Neural cell (in vitro differentiated cells): ENCODE data around the gene ERBB3. TPM values are rescaled to one million over a fixed set of nuclear protein-coding genes. Genes with fewer than 3 reads are reported as not detected.

Experiments used
- H2AFZ ChIP-seq: fragments of 200-600, 300-800 bp; sonication (generic), shearing (Covaris generic); 2 replicates; pipeline ENCODE4 v1.6.0; 2014; ENCODE audit warnings: low read depth, mild to moderate bottlenecking, antibody characterized with exemption, low read length, moderate library complexity
- H3F3A ChIP-seq: fragments of 200-600 bp; shearing (Covaris generic); 2 replicates; pipeline ENCODE4 v1.6.1; 2016; ENCODE audit warnings: mild to moderate bottlenecking, moderate library complexity, mixed read lengths, antibody characterized with exemption, low read length; ENCODE audit not compliant: insufficient read depth, poor library complexity, severe bottlenecking
- H3K27ac ChIP-seq: fragments of 200-600, 300-800 bp; sonication (generic), shearing (Covaris generic); 2 replicates; pipeline ENCODE4 v1.5.1; 2014; ENCODE audit warnings: mild to moderate bottlenecking, low read length, moderate library complexity
- H3K27me3 ChIP-seq: fragments of 300-800, 200-600 bp; sonication (generic), shearing (Covaris generic); 2 replicates; pipeline ENCODE4 v1.6.0; 2014; ENCODE audit warnings: mild to moderate bottlenecking, low read depth, low read length, moderate library complexity; ENCODE audit not compliant: insufficient read depth
- H3K36me3 ChIP-seq: fragments of 300-800, 200-600 bp; sonication (generic), shearing (Covaris generic); 2 replicates; pipeline ENCODE4 v1.5.1; 2014; ENCODE audit warnings: mild to moderate bottlenecking, antibody characterized with exemption, low read length, moderate library complexity; ENCODE audit not compliant: insufficient read depth
- H3K4me2 ChIP-seq: fragments of 300-800, 200-600 bp; sonication (generic), shearing (Covaris generic); 2 replicates; pipeline ENCODE4 v1.6.0; 2014; ENCODE audit warnings: mild to moderate bottlenecking, low read length
- H3K4me3 ChIP-seq: fragments of 300-800, 200-600 bp; sonication (generic), shearing (Covaris generic); 2 replicates; pipeline ENCODE4 v1.5.1; 2014; ENCODE audit warnings: mild to moderate bottlenecking, low read length, moderate library complexity
- H3K79me2 ChIP-seq: fragments of 200-600 bp; shearing (Covaris generic); replicated peaks from 2 replicates; pipeline ENCODE4 v1.6.0; 2014; ENCODE audit warnings: mild to moderate bottlenecking, low read length, moderate library complexity; ENCODE audit not compliant: insufficient read depth
- H3K9ac ChIP-seq: fragments of 300-800, 200-600 bp; sonication (generic), shearing (Covaris generic); 2 replicates; pipeline ENCODE4 v1.6.1; 2016; ENCODE audit warnings: mild to moderate bottlenecking, low read length, mixed read lengths
- H3K9me2 ChIP-seq: fragments of 200-600 bp; shearing (Covaris generic); 2 replicates; pipeline ENCODE4 v1.6.1; 2016; ENCODE audit warnings: mild to moderate bottlenecking, low read length, mixed read lengths; ENCODE audit not compliant: insufficient read depth
- H3K9me3 ChIP-seq: fragments of 200-600, 300-800 bp; sonication (generic), shearing (Covaris generic); 2 replicates; pipeline ENCODE4 v1.6.1; 2016; ENCODE audit warnings: mild to moderate bottlenecking, mixed run types, low read length, moderate library complexity, mixed read lengths
- H4K20me1 ChIP-seq: fragments of 200-600 bp; shearing (Covaris generic); 2 replicates; pipeline ENCODE4 v1.6.1; 2016; ENCODE audit warnings: mild to moderate bottlenecking, mixed run types; ENCODE audit not compliant: insufficient read depth
- CTCF ChIP-seq: fragments of 450-650 bp; IDR thresholded peaks from 2 replicates; pipeline ENCODE4 v1.5.1; 2014; ENCODE audit warnings: antibody characterized with exemption, mild to moderate bottlenecking, moderate library complexity; ENCODE audit not compliant: poor library complexity, severe bottlenecking
- EP300 ChIP-seq: fragments of 450-650 bp; conservative IDR thresholded peaks from 2 replicates; pipeline ENCODE4 v1.6.1; 2014; ENCODE audit warnings: antibody characterized with exemption, mild to moderate bottlenecking, moderate library complexity; ENCODE audit not compliant: poor library complexity, severe bottlenecking
- EZH2 ChIP-seq: fragments of 200-600, 300-800 bp; shearing (Covaris generic), sonication (generic); IDR thresholded peaks from 2 replicates; pipeline ENCODE4 v1.6.1; 2014; ENCODE audit warnings: antibody characterized with exemption, low read length, borderline replicate concordance, mild to moderate bottlenecking; ENCODE audit not compliant: insufficient read depth, poor library complexity, severe bottlenecking
- MXI1 ChIP-seq: fragments of 450-650 bp; conservative IDR thresholded peaks from 2 replicates; pipeline ENCODE4 v1.6.1; 2014; ENCODE audit warnings: antibody characterized with exemption, mild to moderate bottlenecking; ENCODE audit not compliant: poor library complexity, severe bottlenecking
- POLR2AphosphoS5 ChIP-seq: IDR thresholded peaks from 2 replicates; pipeline ENCODE4 v1.6.1; 2012
- RAD21 ChIP-seq: fragments of 450-650 bp; conservative IDR thresholded peaks from 2 replicates; pipeline ENCODE4 v1.6.1; 2014; ENCODE audit warnings: antibody characterized with exemption, mild to moderate bottlenecking, moderate library complexity
- REST ChIP-seq: IDR thresholded peaks from 2 replicates; pipeline ENCODE4 v1.6.1; 2012; ENCODE audit warnings: borderline replicate concordance
- SMC3 ChIP-seq: fragments of 450-650 bp; conservative IDR thresholded peaks from 2 replicates; pipeline ENCODE4 v1.6.1; 2014; ENCODE audit warnings: antibody characterized with exemption, mild to moderate bottlenecking, moderate library complexity; ENCODE audit not compliant: poor library complexity
- TAF1 ChIP-seq: IDR thresholded peaks from 2 replicates; pipeline ENCODE4 v1.6.1; 2012; ENCODE audit warnings: low read depth
- polyA plus RNA-seq: library from polyadenylated mRNA; depleted of rRNA; stranded (reverse); fragments of >200 nt; gene quantifications from 2 replicates; pipeline ENCODE4 v1.2.3, GENCODE V29; 2014

The ERBB3 gene
- polyA plus RNA-seq, 1 donor from 2014 or later = 0.58 TPM

DNA sequence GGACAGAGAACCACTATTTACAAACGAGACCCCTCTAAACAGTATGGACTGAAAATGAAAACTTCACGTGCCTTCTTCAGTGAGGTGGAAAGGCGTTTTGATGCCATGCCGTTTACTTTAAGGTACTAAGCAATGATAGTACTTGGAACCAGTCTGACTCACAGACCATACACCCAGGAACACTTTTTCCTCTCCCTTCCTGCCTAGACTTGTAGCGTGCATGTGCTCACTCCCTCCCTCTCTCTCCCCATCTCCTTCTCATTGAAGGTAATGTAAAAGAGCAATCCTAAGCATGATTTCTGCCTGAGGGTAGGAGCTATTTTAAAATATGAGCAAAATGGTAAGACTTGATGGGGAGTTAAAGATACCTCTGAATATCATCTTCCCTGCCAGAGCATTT lies 30.6 kb downstream of the ERBB3 start:
- Histone ChIP-seq H3K4me2 (no peak overlapping the region), H3K9me3 (no peaks in the 10 kb centered on the region), H3K36me3 (no peaks in the 10 kb centered on the region), H2AFZ (no peak overlapping the region), H3K79me2 (peaks cover 15% of the 10 kb centered on the region), H3K27ac (no peak overlapping the region), H3K9ac (no peak overlapping the region), H3K9me2 (no peaks in the 10 kb centered on the region), H3K27me3 (no peaks in the 10 kb centered on the region), H3K4me3 (no peak overlapping the region), H3F3A (no peaks in the 10 kb centered on the region), H4K20me1 (no peaks in the 10 kb centered on the region)
- no peak for TF ChIP-seq REST
- no peak for TF ChIP-seq POLR2AphosphoS5
- TF ChIP-seq CTCF = no peak

- Histone ChIP-seq H3K9me2 (no peaks in the 10 kb centered on the region), H3K4me2 (no peak overlapping the region), H3K27ac (no peak overlapping the region), H3K9me3 (no peaks in the 10 kb centered on the region), H3K27me3 (no peaks in the 10 kb centered on the region), H4K20me1 (no peaks in the 10 kb centered on the region), H3K36me3 (no peaks in the 10 kb centered on the region), H3K9ac (no peak overlapping the region), H3K79me2 (peaks cover 16% of the 10 kb centered on the region), H2AFZ (no peak overlapping the region), H3F3A (peaks cover 6% of the 10 kb centered on the region), H3K4me3 (no peak overlapping the region)
- TF ChIP-seq EZH2 = no peak
- no peak for TF ChIP-seq REST
- TF ChIP-seq TAF1 = no peak
- no peak for TF ChIP-seq MXI1
- TF ChIP-seq RAD21 = no peak
- TF ChIP-seq SMC3 = no peak
- TF ChIP-seq EP300 = no peak
- TF ChIP-seq CTCF = no peak
- TF ChIP-seq POLR2AphosphoS5 = no peak
These were observed 34.1 kb downstream of the ERBB3 start for GRCh38 chr12:56114084-56114483.
